IPS-18c (cell line): Measurements from ENCODE around the gene RASA1.

ENCODE experiments used
- H3K4me3 ChIP-seq: 2 replicates; pipeline ENCODE4 v1.7.0; 2013; ENCODE audit warnings: low read depth, mild to moderate bottlenecking, low read length, moderate library complexity; ENCODE audit not compliant: insufficient read depth
- H3K9me3 ChIP-seq: one replicate; pipeline ENCODE4 v1.6.1; 2013; ENCODE audit warnings: mild to moderate bottlenecking, low read length, moderate library complexity; ENCODE audit not compliant: control insufficient read depth, insufficient read depth

The RASA1 gene

DNA sequence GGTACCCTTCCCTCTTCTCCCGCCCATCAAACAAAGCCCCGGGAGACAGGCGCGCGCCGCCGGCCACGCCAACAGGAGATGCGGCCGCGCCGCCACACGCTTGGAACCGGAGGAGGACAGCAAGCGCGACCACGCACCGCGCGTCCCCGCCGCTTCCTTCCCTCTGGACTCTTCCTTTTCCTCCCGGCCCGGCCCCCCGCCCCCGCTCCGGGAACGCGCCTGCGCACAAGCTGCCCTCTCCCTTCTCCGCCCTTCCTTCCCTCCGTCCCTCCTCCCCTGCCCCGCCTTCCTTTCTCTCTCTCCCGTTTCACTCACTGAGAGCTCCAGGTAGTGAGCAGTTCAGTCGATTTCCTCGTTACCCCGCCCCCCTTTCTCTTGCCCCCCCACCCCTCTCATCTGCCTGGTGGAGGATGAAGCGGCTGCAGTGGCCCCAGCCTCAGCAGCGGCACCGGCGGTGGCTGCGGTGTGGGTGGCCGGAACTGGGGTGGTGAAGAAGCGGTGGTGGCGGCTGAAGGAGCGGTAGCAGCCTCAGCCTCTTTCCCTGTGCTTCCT lies at the start of gene RASA1:
TSS of gene RASA1 (plus strand) at position 310 of the 552 bp plus-strand sequence. CDS start 569 bp downstream, outside the sequence.
- Histone ChIP-seq H3K9me3 (no peaks in the 10 kb centered on the region), H3K4me3 (peak within 1 kb of the TSS; percentile 92)

DNA sequence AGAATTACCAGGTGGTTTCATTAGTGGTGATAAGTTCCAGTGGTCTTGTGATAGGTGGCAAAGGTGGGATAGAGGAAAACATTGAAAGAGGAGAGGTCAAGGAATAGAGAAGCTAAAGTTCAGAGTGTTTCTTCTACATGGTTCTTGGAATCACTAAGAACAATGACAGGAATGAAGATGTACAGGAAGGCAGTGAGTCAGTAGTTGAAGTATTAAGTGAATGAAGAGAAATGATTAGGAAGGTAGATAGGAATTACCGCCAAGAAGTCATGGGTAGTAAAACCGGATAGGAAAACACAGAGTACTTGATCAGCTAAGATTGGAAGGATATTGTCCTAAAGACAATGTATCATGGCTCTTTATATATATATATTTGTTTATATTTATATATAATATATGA lies 37.9 kb upstream of the RASA1 start:
- H3K4me3 ChIP-seq: no peak overlapping the region
- no peaks in the 10 kb centered on the region for H3K9me3 ChIP-seq

- Histone ChIP-seq H3K9me3 (no peaks in the 10 kb centered on the region), H3K4me3 (no peak overlapping the region)
Observed at GRCh38 chr5:87231037-87231808, 36.5 kb upstream of the RASA1 start.

DNA sequence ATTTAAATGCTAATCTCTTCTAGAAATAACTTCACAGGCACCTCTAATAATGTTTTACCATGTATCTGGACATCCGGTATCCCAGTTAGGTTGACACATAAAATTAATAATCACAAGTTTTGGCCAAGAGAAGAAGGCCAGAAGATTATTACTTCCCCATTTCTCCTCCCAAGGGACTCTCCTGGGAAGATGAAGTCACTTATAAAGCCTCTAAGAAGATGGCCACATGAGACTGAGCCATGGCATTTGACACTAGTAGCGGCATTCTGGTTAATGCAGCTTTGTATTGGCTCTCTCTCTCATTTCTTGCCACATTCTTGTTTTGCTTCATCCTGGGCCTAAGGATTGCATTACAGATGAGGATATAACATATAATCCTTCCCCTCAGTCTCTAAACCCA lies 34.5 kb upstream of the RASA1 start:
- Histone ChIP-seq H3K4me3 (no peak overlapping the region), H3K9me3 (no peaks in the 10 kb centered on the region)

- no peaks in the 10 kb centered on the region for H3K9me3 ChIP-seq
- no peak overlapping the region for H3K4me3 ChIP-seq
Observed at GRCh38 chr5:87241555-87241954, 26.1 kb upstream of the RASA1 start.

- Histone ChIP-seq H3K9me3 (no peaks in the 10 kb centered on the region), H3K4me3 (no peak overlapping the region)
Observed at GRCh38 chr5:87242242-87242641, 25.4 kb upstream of the RASA1 start.

DNA sequence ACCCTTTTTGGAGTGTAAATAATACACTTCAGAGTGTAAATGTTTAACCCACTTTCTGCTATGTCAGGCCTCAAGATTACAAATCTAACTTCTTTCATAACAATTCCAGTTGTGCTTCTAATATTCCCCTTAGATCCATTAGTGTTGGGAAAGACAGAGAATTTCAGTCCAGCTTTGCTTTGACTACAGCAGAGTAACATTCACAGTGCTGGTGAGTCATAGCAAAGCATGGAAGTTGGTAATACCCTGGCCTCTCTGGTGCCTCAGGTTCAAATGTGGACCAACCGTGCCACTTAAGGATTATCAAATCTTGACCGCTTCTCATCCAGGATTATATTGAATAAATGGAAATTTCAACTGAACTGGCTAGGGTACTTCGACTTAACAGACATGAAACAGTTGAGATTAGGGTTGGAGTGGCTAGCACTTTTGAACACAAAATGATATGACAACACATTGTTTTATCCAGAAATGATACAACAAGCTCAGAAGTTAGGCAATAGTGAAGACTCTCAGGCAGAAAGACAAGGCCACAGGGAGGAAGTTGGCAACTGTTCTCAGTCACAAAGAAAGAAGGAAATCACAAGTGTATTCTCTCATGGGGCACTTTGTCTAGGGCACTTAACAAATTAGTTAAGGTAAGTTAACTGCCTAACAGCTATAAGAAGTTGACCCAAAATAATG lies 24.4 kb upstream of the RASA1 start:
- Histone ChIP-seq H3K9me3 (no peaks in the 10 kb centered on the region), H3K4me3 (no peak overlapping the region)

- Histone ChIP-seq H3K4me3 (no peak overlapping the region), H3K9me3 (no peaks in the 10 kb centered on the region)
Observed at GRCh38 chr5:87245451-87245850, 22.2 kb upstream of the RASA1 start.

GRCh38 chr5:87246061-87246460 lies 21.6 kb upstream of the RASA1 start:
- Histone ChIP-seq H3K4me3 (no peak overlapping the region), H3K9me3 (no peaks in the 10 kb centered on the region)

GRCh38 chr5:87252283-87252605 lies 15.4 kb upstream of the RASA1 start:
- Histone ChIP-seq H3K4me3 (no peak overlapping the region), H3K9me3 (no peaks in the 10 kb centered on the region)

DNA sequence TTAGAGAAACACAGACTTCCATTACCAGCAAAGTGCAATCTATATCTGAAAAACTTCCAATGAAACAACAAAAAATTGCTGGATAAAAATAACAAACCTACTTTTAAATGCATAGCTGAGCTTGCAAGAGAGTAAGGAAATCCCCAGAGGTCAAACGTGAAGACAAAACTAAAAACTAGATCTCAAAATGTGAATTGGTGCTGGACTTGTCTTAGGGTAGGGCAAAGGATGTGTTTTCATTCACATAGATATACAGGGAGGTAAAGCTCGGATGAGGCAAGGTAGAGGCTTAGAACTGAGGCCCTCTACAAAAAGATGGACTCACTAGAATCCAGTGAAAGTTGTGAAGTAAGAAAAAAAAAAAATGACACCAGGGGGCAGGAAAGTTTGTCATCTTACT lies 13.6 kb upstream of the RASA1 start:
- Histone ChIP-seq H3K4me3 (no peak overlapping the region), H3K9me3 (no peaks in the 10 kb centered on the region)

DNA sequence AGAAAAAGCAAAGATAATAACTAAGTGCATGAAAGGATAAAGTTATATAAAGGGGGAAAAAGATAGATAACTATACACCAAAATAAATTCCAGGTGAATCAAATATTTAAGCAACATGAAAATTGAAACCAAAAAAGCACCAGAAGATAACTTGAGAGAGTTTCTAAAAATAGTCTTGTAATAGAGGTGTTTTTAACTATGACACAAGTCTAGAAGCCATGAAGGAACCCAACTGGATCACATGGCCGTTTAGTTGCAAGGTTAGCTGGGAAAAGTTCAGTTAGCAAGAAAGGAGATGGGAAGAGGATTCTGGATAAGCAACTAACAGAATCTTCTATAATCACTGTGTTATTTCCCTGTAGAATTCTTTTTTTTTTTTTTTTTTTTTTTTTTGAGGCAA lies 9.2 kb upstream of the RASA1 start:
- Histone ChIP-seq H3K4me3 (no peak overlapping the region), H3K9me3 (no peaks in the 10 kb centered on the region)

- Histone ChIP-seq H3K9me3 (no peaks in the 10 kb centered on the region), H3K4me3 (no peak overlapping the region)
Observed at GRCh38 chr5:87260604-87261192, 7.0 kb upstream of the RASA1 start.

DNA sequence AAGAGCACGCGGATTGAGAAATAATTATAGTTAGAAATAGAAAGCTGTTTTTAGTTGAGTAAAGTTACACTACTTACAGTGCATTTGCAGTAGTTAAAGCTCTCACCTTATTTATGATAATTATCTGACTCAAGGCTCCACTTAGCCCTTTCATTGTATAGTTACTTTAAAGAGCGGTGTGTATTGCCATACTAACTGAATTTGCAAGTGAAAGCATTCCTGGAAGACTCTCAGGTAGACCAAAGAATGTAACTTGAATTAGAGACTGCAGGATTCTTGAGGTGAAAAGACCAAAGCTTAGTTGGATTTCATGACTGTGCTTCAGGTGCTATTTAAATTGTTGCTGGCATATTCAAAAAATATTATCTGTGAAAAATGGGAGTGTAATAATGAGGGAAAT lies 4.2 kb upstream of the RASA1 start:
- H3K4me3 ChIP-seq: no peak overlapping the region
- no peaks in the 10 kb centered on the region for H3K9me3 ChIP-seq

DNA sequence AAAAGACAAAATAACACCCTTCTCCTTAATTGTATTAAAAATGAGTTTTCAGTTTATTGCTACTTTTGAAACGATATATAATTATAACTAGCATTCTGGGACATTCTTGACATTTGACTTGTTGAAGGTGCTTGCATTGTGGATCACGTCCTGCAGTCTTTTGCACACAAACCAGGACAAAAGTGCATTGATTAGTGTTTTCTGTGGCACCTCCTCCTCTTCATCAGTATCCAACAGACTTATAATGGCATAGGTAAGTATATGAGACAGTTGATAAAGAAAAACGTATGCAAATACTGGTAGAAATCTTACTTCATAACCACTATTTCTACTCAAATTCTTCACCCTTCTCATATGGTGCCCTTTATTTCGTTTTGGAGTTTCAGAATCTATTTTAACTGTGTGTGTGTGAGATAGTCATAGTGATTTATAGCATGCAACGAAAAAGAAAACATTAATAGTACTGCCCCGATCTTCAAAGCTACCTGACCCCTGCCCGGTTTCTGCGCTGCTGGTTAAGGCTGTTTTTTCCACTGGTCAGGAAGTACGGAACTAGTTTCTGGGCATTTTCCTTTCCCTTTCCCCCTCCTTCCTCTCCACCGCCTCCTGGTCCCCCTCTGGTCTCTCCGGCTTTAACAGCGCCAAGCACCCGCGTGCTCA lies 639 bp upstream of the RASA1 start:
- Histone ChIP-seq H3K9me3 (no peaks in the 10 kb centered on the region), H3K4me3 (peak overlapping the region; percentile 92)

DNA sequence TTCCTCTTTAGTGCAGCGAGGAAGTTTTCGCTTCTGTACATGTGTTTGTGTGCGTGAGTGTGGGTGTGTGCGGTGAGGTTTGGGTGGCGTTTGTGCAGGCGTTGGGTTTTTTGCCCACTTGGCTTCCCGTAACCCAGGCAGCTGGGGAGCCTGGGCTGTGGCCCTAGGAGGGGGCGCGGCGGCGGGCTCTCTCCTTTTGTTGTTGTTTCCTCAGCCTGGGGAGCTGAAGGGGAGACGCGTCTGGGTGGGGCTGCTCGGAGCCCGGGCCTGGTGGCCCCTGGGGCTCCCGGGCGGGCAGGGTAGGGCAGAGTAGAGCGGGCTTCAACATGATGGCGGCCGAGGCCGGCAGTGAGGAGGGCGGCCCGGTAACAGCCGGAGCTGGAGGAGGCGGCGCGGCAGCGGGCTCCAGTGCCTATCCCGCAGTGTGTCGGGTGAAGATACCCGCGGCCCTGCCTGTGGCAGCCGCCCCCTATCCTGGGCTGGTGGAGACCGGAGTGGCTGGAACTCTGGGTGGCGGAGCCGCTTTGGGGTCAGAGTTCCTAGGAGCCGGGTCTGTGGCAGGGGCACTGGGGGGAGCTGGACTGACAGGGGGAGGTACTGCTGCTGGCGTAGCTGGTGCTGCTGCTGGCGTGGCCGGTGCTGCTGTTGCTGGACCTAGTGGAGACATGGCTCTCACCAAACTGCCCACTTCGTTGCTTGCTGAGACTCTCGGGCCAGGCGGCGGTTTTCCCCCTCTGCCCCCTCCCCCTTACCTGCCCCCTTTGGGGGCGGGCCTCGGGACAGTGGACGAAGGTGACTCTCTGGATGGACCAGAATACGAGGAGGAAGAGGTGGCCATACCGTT lies 665 bp downstream of the RASA1 start:
- Histone ChIP-seq H3K9me3 (no peaks in the 10 kb centered on the region), H3K4me3 (peak overlapping the region; percentile 92)

DNA sequence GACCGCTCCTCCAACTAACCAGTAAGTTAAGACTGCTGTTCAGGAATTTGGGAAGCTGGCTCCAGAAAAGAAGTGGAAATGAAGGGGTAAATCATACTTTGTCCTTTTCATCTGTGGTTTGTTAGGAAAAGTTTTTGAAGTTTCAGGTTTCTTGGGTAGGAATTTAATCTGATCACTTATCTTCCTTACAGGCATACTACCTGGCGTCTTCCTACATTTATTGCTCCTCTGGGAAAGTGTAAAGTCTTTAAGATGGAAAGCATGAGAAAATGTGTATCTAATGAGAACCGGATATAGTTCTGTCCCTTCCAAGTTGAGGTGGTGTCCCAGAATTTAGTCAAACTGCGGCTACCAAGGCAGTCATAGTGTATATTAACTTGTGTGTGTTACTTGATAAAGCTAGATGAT lies 1.3 kb downstream of the RASA1 start:
- H3K4me3 ChIP-seq: peak overlapping the region; percentile 92

More for the DNA sequence above, 1.3 kb downstream of the RASA1 start:
- no peaks in the 10 kb centered on the region for H3K9me3 ChIP-seq
